PFSK-1 (cell line): ENCODE results near the gene SLC6A8.

ENCODE experiments used
- POLR2AphosphoS5 ChIP-seq: IDR thresholded peaks from 2 replicates; pipeline ENCODE4 v1.6.1; 2012; ENCODE audit warnings: low read depth, mild to moderate bottlenecking, control low read depth, low read length, moderate library complexity
- TF ChIP-seq, protein P1 (sequence below), 2 experiments: IDR thresholded peaks; 2 replicates each; pipeline versions ENCODE4 v1.6.1 to v1.8.0; 2011 to 2012; ENCODE audit warnings: low read depth in 2 of 2, low read length in 2 of 2, control low read depth in 1 of 2, inconsistent platforms in 1 of 2, mild to moderate bottlenecking in 1 of 2, moderate library complexity in 1 of 2; ENCODE audit not compliant: insufficient read depth in 1 of 2

- TF ChIP-seq, protein P1, sequence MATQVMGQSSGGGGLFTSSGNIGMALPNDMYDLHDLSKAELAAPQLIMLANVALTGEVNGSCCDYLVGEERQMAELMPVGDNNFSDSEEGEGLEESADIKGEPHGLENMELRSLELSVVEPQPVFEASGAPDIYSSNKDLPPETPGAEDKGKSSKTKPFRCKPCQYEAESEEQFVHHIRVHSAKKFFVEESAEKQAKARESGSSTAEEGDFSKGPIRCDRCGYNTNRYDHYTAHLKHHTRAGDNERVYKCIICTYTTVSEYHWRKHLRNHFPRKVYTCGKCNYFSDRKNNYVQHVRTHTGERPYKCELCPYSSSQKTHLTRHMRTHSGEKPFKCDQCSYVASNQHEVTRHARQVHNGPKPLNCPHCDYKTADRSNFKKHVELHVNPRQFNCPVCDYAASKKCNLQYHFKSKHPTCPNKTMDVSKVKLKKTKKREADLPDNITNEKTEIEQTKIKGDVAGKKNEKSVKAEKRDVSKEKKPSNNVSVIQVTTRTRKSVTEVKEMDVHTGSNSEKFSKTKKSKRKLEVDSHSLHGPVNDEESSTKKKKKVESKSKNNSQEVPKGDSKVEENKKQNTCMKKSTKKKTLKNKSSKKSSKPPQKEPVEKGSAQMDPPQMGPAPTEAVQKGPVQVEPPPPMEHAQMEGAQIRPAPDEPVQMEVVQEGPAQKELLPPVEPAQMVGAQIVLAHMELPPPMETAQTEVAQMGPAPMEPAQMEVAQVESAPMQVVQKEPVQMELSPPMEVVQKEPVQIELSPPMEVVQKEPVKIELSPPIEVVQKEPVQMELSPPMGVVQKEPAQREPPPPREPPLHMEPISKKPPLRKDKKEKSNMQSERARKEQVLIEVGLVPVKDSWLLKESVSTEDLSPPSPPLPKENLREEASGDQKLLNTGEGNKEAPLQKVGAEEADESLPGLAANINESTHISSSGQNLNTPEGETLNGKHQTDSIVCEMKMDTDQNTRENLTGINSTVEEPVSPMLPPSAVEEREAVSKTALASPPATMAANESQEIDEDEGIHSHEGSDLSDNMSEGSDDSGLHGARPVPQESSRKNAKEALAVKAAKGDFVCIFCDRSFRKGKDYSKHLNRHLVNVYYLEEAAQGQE (IDR thresholded peaks at IDR 0.05; ENCODE audit: insufficient read depth in 1 of 2, low read depth in 2 of 2, low read length in 2 of 2) = no peak
- TF ChIP-seq POLR2AphosphoS5 = no peak
Measured at GRCh38 chrX:153671589-153672530, 15.9 kb upstream of the SLC6A8 start.
